ENCODE measurements around the gene ZC3H7B.

DNA sequence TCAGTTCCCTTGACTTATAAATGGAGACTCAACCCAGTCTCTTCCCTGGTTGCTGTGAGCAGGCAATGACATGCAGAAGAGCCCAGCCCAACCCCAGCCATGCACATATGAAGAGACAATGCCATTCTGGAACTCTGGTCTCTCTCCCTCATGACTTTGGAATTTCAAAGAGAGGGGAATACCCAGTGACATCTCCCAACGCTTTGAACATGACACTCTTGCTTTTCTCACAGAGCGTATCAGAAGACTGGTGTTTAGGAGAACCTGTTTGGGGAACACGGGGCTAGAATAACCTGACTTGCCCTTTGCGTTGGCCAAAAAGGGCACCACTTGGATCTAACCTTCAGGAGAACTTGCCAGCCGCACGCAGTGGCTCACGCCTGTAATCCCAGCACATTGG lies 28.2 kb upstream of the ZC3H7B start:
- TF ChIP-seq FOSL1 (IDR thresholded peaks at IDR 0.05; ENCODE audit: low read depth) (no peak), SIN3A (IDR thresholded peaks at IDR 0.05; ENCODE audit: low read depth) (no peak), POLR2A (IDR thresholded peaks at IDR 0.05; ENCODE audit: borderline replicate concordance, extremely low read depth, insufficient read depth, insufficient read length) (no peak), RAD21 (IDR thresholded peaks at IDR 0.05; ENCODE audit: low read depth) (no peak), EZH2phosphoT487 (IDR thresholded peaks at IDR 0.05; ENCODE audit: borderline replicate concordance) (no peak), EZH2 (IDR thresholded peaks at IDR 0.05) (no peak), EGR1 (IDR thresholded peaks at IDR 0.05; ENCODE audit: low read depth) (no peak), SP1 (IDR thresholded peaks at IDR 0.05; ENCODE audit: low read depth) (no peak), YY1 (IDR thresholded peaks at IDR 0.05; ENCODE audit: extremely low read depth, insufficient replicate concordance, low read depth, low read length) (no peak)
- TF ChIP-seq, protein P1, sequence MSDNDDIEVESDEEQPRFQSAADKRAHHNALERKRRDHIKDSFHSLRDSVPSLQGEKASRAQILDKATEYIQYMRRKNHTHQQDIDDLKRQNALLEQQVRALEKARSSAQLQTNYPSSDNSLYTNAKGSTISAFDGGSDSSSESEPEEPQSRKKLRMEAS (IDR thresholded peaks at IDR 0.05) = no peak
- TF ChIP-seq, protein P2, sequence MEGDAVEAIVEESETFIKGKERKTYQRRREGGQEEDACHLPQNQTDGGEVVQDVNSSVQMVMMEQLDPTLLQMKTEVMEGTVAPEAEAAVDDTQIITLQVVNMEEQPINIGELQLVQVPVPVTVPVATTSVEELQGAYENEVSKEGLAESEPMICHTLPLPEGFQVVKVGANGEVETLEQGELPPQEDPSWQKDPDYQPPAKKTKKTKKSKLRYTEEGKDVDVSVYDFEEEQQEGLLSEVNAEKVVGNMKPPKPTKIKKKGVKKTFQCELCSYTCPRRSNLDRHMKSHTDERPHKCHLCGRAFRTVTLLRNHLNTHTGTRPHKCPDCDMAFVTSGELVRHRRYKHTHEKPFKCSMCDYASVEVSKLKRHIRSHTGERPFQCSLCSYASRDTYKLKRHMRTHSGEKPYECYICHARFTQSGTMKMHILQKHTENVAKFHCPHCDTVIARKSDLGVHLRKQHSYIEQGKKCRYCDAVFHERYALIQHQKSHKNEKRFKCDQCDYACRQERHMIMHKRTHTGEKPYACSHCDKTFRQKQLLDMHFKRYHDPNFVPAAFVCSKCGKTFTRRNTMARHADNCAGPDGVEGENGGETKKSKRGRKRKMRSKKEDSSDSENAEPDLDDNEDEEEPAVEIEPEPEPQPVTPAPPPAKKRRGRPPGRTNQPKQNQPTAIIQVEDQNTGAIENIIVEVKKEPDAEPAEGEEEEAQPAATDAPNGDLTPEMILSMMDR (IDR thresholded peaks at IDR 0.05 in 2 of 3, conservative IDR thresholded peaks at IDR 0.05 in 1 of 3; ENCODE audit: borderline replicate concordance in 1 of 3, insufficient read depth in 1 of 3, low read depth in 2 of 3, low read length in 2 of 3) = no peak

All from HCT116 (cell line).